Measurements from ENCODE around the gene RBM25. TPM values are rescaled to one million over a fixed set of nuclear protein-coding genes. Genes with fewer than 3 reads are reported as not detected.
A peak's percentile ranks its signal among the peaks of the same experiment; 100 is the strongest.

RBM25 gene
- total RNA-seq, 4 donors from 2014 or later = 53.1 to 157 (median 96.4) TPM

GRCh38 chr14:73136387-73137225, 78.3 kb downstream of the RBM25 start, which contains the start of gene PSEN1:
Gene PSEN1 (plus strand): TSS chr14:73136507. CDS start chr14:73148020, 11,513 bp downstream.
- peaks cover 5 to 24% (median 14%) of the 10 kb centered on the region in 4 donors for H3K4me1 ChIP-seq
- intact Hi-C loops (cut with DNase I; ENCODE audit: low total_unique reads) = no loop called here
- TF ChIP-seq EP300 (IDR thresholded peaks at IDR 0.05; ENCODE audit: low read depth) = no peak
- TF ChIP-seq POLR2A (IDR thresholded peaks at IDR 0.05) = peak; percentile 95
- peak; percentile 93 to 97 (median 96) for TF ChIP-seq POLR2AphosphoS5 (IDR thresholded peaks at IDR 0.05)
- H3K9me3 ChIP-seq = no peaks in the 10 kb centered on the region
- WGBS, 2 donors (ENCODE audit: low coverage in 1 of 2) = 0% methylated on average over 37 of the region's 71 CpGs; no CpG with 5 or more reads in 1 of the 2 donors
- in situ Hi-C loops (cut with MboI; ENCODE audit: low pct_ligation_motif_present in 1 of 4, low pct_unique_long_range_greater_than_20kb in 1 of 4, low sequenced_read_pairs in 3 of 4) = no loop called here
- DNase-seq = peak; percentile 98
- H3K4me3 ChIP-seq = peak within 1 kb of the TSS; percentile 74 to 95 (median 85)
- H3K36me3 ChIP-seq = no peaks in the 10 kb centered on the region
- no peaks in the 10 kb centered on the region for H3K27me3 ChIP-seq
- peak within 1 kb of the TSS; percentile 97 to 100 (median 98) for H3K27ac ChIP-seq

DNA sequence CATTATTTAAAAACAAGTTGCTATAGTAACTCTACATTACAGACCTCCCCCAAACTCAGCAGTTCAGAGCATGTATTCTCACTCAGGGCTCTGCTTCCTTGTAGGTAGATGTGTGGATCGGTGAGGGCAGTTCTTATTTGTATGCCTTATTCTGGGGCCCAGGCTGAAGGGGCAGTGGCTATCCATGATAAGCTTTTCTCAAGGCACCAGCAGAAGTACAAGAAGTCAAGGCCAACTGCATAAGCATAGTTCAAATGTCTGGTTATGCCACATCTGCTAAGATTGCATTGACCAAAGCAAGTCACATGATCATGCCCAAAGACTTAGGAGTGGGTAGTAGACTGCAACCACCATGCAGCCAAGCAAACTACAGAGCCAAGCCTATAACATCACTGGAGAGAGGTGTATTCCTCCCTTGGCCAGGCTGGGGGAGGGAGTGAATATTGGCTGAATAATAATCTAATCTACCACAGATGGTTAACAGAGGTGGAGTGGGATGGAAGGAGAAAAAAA, 82.5 kb downstream of the RBM25 start:
- no peak overlapping the region for H3K4me3 ChIP-seq
- DNase-seq = no peak
- H3K4me1 ChIP-seq = peaks cover 10 to 45% (median 13%) of the 10 kb centered on the region in 4 donors
- 93 to 100% methylated on average over 1 of the region's 1 CpG for WGBS, 2 donors (ENCODE audit: low coverage in 1 of 2)
- in situ Hi-C loops (cut with MboI; ENCODE audit: low pct_ligation_motif_present in 1 of 4, low pct_unique_long_range_greater_than_20kb in 1 of 4, low sequenced_read_pairs in 3 of 4) = no loop called here
- H3K9me3 ChIP-seq = no peaks in the 10 kb centered on the region
- intact Hi-C loops (cut with DNase I; ENCODE audit: low total_unique reads) = no loop called here
- no peak overlapping the region for H3K27ac ChIP-seq
- no peak for TF ChIP-seq POLR2AphosphoS5 (IDR thresholded peaks at IDR 0.05)
- TF ChIP-seq, protein P1, sequence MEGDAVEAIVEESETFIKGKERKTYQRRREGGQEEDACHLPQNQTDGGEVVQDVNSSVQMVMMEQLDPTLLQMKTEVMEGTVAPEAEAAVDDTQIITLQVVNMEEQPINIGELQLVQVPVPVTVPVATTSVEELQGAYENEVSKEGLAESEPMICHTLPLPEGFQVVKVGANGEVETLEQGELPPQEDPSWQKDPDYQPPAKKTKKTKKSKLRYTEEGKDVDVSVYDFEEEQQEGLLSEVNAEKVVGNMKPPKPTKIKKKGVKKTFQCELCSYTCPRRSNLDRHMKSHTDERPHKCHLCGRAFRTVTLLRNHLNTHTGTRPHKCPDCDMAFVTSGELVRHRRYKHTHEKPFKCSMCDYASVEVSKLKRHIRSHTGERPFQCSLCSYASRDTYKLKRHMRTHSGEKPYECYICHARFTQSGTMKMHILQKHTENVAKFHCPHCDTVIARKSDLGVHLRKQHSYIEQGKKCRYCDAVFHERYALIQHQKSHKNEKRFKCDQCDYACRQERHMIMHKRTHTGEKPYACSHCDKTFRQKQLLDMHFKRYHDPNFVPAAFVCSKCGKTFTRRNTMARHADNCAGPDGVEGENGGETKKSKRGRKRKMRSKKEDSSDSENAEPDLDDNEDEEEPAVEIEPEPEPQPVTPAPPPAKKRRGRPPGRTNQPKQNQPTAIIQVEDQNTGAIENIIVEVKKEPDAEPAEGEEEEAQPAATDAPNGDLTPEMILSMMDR (IDR thresholded peaks at IDR 0.05) = no peak
- TF ChIP-seq EP300 (IDR thresholded peaks at IDR 0.05; ENCODE audit: low read depth) = no peak
- no peak for TF ChIP-seq POLR2A (IDR thresholded peaks at IDR 0.05)
- H3K27me3 ChIP-seq = no peaks in the 10 kb centered on the region
- no peaks in the 10 kb centered on the region for H3K36me3 ChIP-seq

GRCh38 chr14:73142216-73142615, 83.9 kb downstream of the RBM25 start:
- H3K4me1 ChIP-seq = peaks cover 7 to 41% (median 11%) of the 10 kb centered on the region in 4 donors
- no peak overlapping the region for H3K4me3 ChIP-seq
- H3K9me3 ChIP-seq = no peaks in the 10 kb centered on the region
- no peak overlapping the region for H3K27ac ChIP-seq
- in situ Hi-C loops (cut with MboI; ENCODE audit: low pct_ligation_motif_present in 1 of 4, low pct_unique_long_range_greater_than_20kb in 1 of 4, low sequenced_read_pairs in 3 of 4) = no loop called here
- no peaks in the 10 kb centered on the region for H3K36me3 ChIP-seq
- TF ChIP-seq, protein P1 (IDR thresholded peaks at IDR 0.05) = no peak
- no peak for TF ChIP-seq POLR2A (IDR thresholded peaks at IDR 0.05)
- no peaks in the 10 kb centered on the region for H3K27me3 ChIP-seq
- intact Hi-C loops (cut with DNase I; ENCODE audit: low total_unique reads) = no loop called here
- DNase-seq = no peak
- WGBS, 2 donors (ENCODE audit: low coverage in 1 of 2) = 65 to 74% methylated on average over 2 of the region's 2 CpGs

DNA sequence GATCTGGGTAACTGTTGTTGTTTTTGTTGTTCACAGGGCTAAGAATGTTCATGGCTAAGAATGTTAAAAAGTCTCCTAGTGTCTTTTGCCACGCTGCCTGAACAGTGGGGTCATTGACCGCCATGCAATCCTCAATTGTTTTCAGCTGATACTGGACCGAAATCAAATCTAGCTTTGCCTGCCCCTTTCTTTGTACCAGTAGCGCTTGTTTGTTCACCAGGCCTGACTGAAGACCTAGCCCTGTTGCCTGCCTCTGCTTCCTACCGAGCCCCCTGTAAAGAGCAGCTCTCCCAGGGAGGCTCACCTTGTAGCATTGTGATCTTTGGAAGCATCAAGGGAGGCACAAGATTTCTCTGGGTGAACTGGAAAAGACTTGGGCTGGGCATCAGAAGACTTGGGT, 84.7 kb downstream of the RBM25 start:
- TF ChIP-seq, protein P1 (IDR thresholded peaks at IDR 0.05) = no peak
- no peak for TF ChIP-seq POLR2AphosphoS5 (IDR thresholded peaks at IDR 0.05)
- WGBS, 2 donors (ENCODE audit: low coverage in 1 of 2) = 97% methylated on average over 5 of the region's 5 CpGs; no CpG with 5 or more reads in 1 of the 2 donors
- DNase-seq = no peak
- Histone ChIP-seq H3K4me1 (peaks cover 0 to 33% (median 5%) of the 10 kb centered on the region in 4 donors), H3K36me3 (peaks cover 0 to under 1% (median 0%) of the 10 kb centered on the region in 4 donors), H3K27me3 (no peaks in the 10 kb centered on the region), H3K9me3 (no peaks in the 10 kb centered on the region), H3K4me3 (no peak overlapping the region), H3K27ac (peak overlapping the region in 1 of 4 donors; percentile 10)
- intact Hi-C loops (cut with DNase I; ENCODE audit: low total_unique reads) = no loop called here
- in situ Hi-C loops (cut with MboI; ENCODE audit: low pct_ligation_motif_present in 1 of 4, low pct_unique_long_range_greater_than_20kb in 1 of 4, low sequenced_read_pairs in 3 of 4) = no loop called here
